GM20000 (cell line): ENCODE results near the gene WFS1.

Experiments used
- DNase-seq: peaks from one replicate; pipeline ENCODE4 v3.0.0; 2012; ENCODE audit warnings: low spot score
- TF ChIP-seq, protein P1 (sequence below): IDR thresholded peaks from 2 replicates; pipeline ENCODE4 v1.5.1; 2012; ENCODE audit warnings: mild to moderate bottlenecking, control low read depth; ENCODE audit errors: extremely low read depth, missing control alignments

Gene WFS1

GRCh38 chr4:6343939-6344408, 74.3 kb downstream of the WFS1 start:
- no peak for DNase-seq
- TF ChIP-seq, protein P1, sequence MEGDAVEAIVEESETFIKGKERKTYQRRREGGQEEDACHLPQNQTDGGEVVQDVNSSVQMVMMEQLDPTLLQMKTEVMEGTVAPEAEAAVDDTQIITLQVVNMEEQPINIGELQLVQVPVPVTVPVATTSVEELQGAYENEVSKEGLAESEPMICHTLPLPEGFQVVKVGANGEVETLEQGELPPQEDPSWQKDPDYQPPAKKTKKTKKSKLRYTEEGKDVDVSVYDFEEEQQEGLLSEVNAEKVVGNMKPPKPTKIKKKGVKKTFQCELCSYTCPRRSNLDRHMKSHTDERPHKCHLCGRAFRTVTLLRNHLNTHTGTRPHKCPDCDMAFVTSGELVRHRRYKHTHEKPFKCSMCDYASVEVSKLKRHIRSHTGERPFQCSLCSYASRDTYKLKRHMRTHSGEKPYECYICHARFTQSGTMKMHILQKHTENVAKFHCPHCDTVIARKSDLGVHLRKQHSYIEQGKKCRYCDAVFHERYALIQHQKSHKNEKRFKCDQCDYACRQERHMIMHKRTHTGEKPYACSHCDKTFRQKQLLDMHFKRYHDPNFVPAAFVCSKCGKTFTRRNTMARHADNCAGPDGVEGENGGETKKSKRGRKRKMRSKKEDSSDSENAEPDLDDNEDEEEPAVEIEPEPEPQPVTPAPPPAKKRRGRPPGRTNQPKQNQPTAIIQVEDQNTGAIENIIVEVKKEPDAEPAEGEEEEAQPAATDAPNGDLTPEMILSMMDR: no peak

DNA sequence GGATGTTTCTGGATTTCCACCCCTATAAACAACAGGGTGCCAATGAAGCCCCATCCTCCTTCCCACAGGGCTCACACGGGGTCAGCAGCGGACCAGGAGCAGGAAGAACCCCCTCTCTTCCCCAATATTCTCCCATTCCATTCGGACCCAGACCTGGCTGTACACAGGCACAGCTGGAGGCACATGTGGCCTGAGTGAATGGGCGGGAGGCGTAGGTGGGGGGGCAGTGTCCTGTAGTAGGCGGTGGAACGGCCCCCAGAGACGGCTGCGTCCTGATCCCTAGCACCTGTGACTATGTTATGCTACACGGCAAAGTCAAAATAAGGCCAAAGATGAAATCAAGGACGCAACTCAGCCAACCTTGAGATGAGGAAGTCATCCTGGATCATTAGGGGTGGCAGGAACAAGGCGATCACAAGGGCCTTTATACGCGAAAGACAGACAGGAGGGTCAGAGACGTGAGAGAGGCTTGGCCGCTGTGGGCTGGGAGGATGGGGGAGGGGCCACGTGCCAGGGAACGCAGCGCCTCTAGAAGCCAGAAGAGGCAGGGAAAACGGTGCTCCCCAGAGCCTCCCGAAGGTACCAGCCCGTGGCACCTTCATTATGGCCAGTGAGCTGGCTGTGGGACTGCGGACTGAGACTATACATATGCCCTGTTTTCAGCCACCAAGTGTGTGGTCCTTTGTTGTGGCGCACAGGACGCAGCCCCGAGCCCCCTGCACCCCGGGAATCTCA, 75.6 kb downstream of the WFS1 start:
- no peak for DNase-seq
- TF ChIP-seq, protein P1: no peak

- no peak for DNase-seq
- TF ChIP-seq, protein P1: no peak
These were observed 76.2 kb downstream of the WFS1 start for GRCh38 chr4:6345866-6346265.

GRCh38 chr4:6346373-6347110, 76.9 kb downstream of the WFS1 start:
- TF ChIP-seq, protein P1: no peak

DNA sequence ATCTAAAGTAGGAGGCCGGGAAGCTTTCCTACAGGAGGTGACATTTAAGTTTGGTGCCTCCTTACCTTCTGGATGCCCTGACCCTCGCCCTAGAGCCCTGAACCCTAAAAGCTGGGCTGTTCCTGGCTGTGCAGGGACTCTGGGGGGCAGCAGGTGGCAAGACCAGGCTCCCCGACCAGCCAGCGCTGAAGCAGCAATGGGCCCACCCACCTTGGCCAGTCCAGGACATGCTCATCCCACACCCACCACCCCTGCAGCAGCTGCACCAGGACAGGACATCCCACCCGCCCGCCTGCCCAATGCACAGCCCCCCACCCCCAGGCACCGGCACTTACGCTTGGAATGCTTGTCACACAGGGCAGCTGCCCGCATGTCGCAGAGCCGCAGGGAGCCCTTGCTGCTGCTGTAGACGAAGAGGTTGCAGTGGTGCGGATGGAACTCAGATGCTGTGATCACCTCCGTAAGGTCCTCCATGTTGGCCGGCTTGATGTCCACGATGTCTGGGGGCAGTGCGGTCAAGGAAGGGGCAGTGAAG, 77.9 kb downstream of the WFS1 start:
- DNase-seq: no peak
- TF ChIP-seq, protein P1: no peak

More at GRCh38 chr4:6346373-6347110, 76.9 kb downstream of the WFS1 start:
- no peak for DNase-seq

DNA sequence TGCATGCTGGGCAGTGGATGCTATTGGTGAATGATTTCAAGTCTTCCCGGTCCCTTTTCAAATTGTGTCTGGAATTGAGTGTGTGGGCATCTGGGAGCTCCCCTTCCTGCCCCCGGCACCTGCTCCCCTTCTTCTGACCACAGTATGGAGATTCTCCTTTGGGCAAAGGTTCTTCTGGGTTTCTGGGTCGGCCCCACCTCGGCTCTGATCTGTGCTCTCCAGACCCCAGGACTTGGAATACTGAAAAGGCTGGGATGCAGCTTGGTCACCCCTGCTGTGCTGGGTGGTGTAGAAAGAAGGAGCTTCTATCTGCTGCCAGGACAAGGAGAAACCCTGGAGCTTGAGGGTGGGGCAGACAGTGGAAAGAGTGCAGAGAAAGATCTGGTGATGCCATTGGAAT, 78.8 kb downstream of the WFS1 start:
- no peak for DNase-seq
- TF ChIP-seq, protein P1: no peak
